ENCODE measurements around the gene GRK2.

The GRK2 gene

GRCh38 chr11:67271541-67272284 lies 5.4 kb downstream of the GRK2 start:
- DNase-seq, result no peak

- no peak for DNase-seq
Observed at GRCh38 chr11:67272327-67273259, 6.3 kb downstream of the GRK2 start.

- DNase-seq, result no peak
Observed at GRCh38 chr11:67273260-67273990, 7.2 kb downstream of the GRK2 start.

GRCh38 chr11:67274768-67275605 lies 8.7 kb downstream of the GRK2 start:
- DNase-seq, result no peak

DNA sequence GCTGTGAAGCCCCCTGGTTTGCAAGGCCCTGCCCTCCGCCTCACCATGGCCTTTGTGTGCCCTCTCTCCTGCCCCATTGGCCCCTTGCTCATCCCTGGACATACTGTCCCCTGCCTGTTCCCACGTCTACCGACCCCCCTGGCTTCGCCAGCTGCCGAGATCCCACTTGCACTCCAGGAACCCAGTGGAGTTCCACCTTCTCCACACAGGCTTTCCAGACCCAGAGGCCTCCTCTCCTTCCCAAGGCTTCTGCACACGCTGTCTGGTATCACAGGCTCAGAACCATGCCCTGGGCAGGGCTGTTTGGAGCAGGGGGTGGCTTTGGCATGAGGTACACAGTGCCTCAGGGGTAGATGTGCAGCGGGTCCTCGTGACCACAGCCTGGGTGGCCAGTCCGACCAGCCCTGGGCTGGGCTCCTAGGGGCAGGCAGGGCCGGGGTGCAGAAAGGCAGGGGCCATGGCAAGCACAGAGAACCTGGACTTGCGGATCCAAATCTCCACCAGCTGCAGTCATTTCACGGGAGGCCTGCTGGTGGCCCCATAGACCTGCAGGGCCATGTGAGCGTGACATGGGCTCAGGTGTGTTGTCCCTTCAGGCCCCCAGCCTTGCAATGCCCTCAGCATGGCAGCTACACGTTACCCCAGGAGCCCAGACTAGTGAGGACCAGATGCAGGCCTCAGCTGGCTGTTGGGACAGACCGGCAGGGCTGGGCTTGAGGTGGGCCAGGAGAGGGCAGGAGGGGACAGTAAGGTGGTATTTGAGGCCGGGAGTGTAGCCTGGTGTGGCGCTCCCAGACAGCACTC lies 9.5 kb downstream of the GRK2 start:
- no peak for DNase-seq

DNA sequence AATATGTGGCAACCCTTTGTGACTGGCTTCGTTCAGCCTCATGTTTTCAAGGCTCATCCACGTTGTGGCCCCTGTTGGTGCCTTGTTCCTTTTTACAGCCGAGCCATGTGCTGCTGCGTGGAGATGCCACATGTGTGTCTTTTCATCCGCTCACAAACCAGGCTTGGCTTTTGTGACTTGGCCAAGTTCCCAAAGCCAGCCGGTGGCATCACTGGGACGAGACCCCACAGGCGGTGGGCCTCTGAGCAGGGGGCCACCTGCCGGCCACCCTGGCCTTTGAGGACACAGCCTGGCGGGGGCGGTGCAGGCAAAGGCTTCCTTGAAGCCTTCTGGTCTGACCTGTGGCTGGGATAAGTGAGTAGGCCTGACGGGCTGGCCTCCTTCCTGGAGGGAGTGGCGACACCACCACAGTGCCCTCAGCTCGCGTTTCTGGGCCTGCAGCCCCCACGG lies 10.5 kb downstream of the GRK2 start:
- DNase-seq, result no peak

DNA sequence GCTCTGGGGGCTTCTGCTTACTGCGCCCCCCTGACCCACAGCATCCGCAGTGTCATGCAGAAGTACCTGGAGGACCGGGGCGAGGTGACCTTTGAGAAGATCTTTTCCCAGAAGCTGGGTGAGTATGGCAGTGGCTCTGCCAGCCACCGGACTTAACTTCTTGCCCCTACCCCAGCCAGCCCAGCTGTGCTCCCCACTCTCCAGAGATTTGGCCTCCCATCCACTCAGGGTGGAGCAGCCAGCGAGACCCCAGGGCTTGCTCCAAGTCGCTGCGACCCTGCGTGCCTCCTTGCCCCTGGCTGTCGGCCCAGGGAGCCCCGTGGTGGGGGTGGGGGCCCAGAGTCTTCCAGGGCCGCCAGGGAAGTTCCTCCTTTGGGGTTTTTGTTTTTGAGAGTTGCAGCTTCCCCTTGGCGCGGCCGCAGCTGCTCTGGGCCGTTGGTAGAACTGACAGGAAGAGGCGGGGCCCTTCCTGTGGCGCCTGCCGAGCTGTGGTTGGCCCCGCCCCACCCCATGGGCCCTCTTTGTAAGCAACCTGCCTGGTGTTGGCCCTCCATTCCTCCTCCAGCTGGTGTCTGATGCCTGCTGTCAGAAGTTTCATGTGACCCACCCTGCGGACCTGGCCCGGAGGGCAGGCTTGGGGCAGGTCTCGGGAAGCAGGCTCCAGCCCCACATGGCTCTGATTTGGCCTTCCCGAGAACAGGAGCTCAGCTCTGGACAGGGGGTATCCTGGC lies 11.1 kb downstream of the GRK2 start:
- peak; percentile 67 for DNase-seq

DNA sequence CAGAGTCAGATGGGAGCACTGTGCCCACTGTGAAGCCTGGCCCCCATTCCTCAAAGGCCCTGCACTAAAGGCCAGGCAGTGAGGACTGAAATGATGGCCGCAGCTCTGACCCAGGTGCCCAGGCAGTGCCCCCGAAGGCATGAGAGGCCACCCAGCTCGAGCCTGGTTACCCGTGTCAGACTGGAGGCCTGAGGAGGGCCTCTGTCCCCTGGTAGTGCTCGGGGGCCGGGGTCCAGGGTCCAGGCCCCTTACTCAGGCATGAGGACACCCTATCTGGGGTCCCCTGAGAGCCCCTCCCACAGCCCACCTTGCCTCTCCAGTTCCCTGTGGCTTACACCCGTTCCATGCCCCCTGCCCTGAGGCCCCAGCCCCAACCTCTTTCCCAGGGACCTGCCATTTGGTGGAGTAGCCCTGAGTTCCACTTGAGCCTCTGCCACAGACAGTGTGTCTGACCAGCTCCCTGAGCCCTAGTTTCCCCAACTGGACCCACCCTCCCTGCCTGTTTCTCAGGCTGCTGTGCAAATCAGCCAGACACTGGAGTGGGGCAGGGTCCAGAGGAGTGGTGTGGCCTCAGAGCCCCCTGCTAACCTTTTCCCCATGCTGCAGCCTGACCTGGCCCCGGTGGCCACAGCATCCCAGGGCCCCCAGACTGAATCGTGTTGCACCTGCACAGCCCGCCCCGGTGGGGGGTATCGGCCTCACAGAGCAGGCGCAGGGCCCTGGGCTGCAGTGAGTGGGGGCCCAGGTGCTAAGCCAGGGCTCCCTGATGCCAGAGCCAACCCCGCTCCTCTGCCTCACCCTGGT lies 12.1 kb downstream of the GRK2 start:
- no peak for DNase-seq

DNA sequence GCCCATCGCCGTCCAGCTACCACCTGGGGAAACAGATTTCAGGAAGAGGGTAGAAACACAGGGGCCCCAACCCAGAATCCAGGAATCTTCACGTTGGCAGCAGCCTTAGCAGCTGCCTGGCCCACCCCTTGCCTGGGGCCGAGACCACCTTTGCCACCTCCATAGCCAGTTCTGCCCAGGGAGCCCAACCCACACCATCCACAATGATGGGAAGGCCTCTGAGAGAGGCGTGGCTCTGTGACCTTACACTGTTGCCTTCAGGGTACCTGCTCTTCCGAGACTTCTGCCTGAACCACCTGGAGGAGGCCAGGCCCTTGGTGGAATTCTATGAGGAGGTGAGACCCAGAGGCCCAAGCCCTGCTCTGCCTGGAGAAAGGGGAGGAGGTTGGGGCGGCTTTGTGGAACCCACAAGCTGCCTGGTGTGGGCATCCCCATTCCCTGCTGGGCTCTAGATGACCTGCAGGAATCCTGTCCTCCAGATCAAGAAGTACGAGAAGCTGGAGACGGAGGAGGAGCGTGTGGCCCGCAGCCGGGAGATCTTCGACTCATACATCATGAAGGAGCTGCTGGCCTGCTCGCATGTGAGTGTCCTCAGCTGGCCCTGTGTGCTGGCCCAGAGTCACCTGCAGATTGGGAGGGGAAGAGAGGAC lies 12.8 kb downstream of the GRK2 start:
- DNase-seq, result no peak

- no peak for DNase-seq
Observed at GRCh38 chr11:67279589-67280340, 13.5 kb downstream of the GRK2 start.

- no peak for DNase-seq
Observed at GRCh38 chr11:67280341-67280787, 14.1 kb downstream of the GRK2 start.

DNA sequence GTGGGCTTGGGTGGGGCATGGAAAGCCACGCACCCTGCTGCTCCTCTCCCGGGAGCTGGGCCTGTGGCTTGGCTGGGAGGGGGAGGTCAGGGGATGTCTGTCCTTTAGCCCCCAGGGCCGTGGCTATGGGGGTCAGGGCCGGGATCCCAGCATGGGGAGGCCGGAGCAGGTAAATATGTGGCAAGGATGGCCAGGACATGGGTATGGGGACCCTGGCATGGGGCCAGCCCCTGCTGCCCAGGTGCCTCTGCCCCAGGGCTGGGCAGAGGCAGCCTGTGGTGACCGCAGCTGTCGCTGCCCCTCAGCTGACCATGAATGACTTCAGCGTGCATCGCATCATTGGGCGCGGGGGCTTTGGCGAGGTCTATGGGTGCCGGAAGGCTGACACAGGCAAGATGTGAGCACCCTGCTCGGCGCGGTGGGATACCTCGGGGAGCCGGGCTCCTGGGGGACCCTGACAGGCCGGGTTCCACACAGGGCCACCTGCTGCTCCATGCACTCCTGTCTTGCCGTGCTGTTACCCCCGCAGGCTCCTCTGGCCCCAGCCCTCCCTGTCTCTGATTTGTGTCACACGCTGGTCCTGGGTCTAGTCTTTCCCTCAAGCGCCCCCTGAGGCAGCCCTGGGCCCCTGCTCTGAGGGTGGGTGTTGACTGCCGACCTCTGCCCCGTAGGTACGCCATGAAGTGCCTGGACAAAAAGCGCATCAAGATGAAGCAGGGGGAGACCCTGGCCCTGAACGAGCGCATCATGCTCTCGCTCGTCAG lies 14.7 kb downstream of the GRK2 start:
- no peak for DNase-seq

GRCh38 chr11:67281552-67282150 lies 15.4 kb downstream of the GRK2 start:
- DNase-seq, result no peak

DNA sequence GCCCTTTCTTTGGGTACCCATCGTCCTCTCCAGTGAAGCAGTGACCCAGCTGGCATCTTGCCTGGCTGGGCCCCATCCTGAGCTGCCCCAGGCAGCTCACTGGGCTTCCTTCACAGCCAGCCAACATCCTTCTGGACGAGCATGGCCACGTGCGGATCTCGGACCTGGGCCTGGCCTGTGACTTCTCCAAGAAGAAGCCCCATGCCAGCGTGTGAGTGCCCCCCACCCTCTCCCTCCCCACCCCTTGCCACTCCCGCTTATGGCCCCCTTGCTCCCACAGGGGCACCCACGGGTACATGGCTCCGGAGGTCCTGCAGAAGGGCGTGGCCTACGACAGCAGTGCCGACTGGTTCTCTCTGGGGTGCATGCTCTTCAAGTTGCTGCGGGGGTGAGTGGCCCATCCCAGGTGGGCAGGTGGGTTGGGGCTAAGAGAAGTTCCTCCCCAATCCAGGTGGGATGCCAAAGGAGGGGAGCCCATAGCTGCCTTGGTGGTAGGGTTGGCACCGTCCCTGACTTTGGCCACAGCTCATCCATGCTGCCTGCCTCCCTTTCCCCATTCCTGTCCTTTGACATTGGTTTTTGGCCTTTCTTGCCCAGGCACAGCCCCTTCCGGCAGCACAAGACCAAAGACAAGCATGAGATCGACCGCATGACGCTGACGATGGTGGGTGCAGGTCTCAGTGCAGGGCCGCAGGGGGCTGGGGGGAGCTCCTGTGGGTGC lies 16.0 kb downstream of the GRK2 start:
- DNase-seq, result no peak

GRCh38 chr11:67282876-67283371 lies 16.7 kb downstream of the GRK2 start:
- DNase-seq, result no peak

DNA sequence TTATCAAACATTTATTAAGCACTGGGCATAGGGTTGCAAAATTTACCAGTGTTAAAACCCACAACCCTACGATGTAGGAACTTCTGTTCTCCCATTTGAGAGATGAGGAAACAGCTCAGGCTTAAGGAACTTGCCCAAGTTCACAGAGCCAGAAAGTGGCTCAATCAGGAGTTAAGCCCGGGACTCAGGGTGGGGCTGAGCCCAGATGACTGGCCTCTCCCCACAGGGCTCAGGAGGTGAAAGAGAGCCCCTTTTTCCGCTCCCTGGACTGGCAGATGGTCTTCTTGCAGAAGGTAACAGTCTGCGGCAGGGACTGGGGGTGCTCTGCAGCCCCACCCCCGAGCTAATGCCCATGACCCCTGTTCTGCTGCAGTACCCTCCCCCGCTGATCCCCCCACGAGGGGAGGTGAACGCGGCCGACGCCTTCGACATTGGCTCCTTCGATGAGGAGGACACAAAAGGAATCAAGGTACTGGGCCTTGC lies 17.2 kb downstream of the GRK2 start:
- DNase-seq, result no peak

Data from DMS 273 treated with DMSO at 0.1 percent for 48 hours (cell line).